ENCODE results near the gene CASP14. TPM values are rescaled to one million over a fixed set of nuclear protein-coding genes. Genes with fewer than 3 reads are reported as not detected.

Gene CASP14
- total RNA-seq, 1 experiment from 2014 or later, result not detected

Other genes starting within 250 kb of the CASP14 start
- gene OR7A5, start 214.3 kb upstream of the CASP14 start, total RNA-seq (2014; rRNA removed; shearing (Covaris generic)), result not detected in 2 replicates
- gene OR7C1, start 214.3 kb upstream of the CASP14 start, total RNA-seq (2014; rRNA removed; shearing (Covaris generic)), result not detected in 2 replicates
- not detected in 2 replicates for gene OR7A10, start 200.6 kb upstream of the CASP14 start, total RNA-seq (2014; rRNA removed; shearing (Covaris generic))
- gene OR7A17, start 163.3 kb upstream of the CASP14 start, total RNA-seq (2014; rRNA removed; shearing (Covaris generic)), result not detected in 2 replicates
- gene OR7C2, start 108.0 kb upstream of the CASP14 start, total RNA-seq (2014; rRNA removed; shearing (Covaris generic)), result not detected in 2 replicates
- gene SLC1A6, start 69.6 kb upstream of the CASP14 start, total RNA-seq (2014; rRNA removed; shearing (Covaris generic)), result 0.06 TPM in 1 of 2 replicates, not detected in the other
- not detected in 2 replicates for gene OR1I1, start 32.7 kb downstream of the CASP14 start, total RNA-seq (2014; rRNA removed; shearing (Covaris generic))
- 11.7 and 15.1 TPM in 2 replicates for gene SYDE1, start 57.9 kb downstream of the CASP14 start, total RNA-seq (2014; rRNA removed; shearing (Covaris generic))
- 1.1 and 1.5 TPM in 2 replicates for gene NOTCH3, start 151.5 kb downstream of the CASP14 start, total RNA-seq (2014; rRNA removed; shearing (Covaris generic))
- 0.43 TPM in 1 of 2 replicates, not detected in the other for gene EPHX3, start 183.0 kb downstream of the CASP14 start, total RNA-seq (2014; rRNA removed; shearing (Covaris generic))